Keratinocyte (primary cell): ENCODE data around the gene OR10C1. TPM values are rescaled to one million over a fixed set of nuclear protein-coding genes. Genes with fewer than 3 reads are reported as not detected.

Experiments used
- DNase-seq: peaks from one replicate; pipeline ENCODE4 v3.0.0-alpha.2; 2011; ENCODE audit warnings: low read depth, missing footprints, low spot score
- FAIRE-seq: peaks from 2 replicates; lab custom pipeline; 2011; peaks lifted over from hg19 to GRCh38; lab: Jason Lieb, UNC
- H2AFZ ChIP-seq: 2 replicates; pipeline ENCODE4 v1.6.0; 2012; ENCODE audit warnings: low read length, control low read depth, inconsistent platforms; ENCODE audit not compliant: control insufficient read depth
- H3K27ac ChIP-seq: 2 replicates; pipeline ENCODE4 v1.5.1; 2011; ENCODE audit warnings: low read length; ENCODE audit not compliant: control insufficient read depth, insufficient read depth
- H3K27me3 ChIP-seq: 3 replicates; pipeline ENCODE4 v1.6.0; 2011; ENCODE audit warnings: low read length; ENCODE audit not compliant: control insufficient read depth, insufficient read depth; ENCODE audit errors: extremely low read depth
- H3K36me3 ChIP-seq, 2 experiments: 2 replicates in 1 of 2; 3 replicates in 1 of 2; pipeline ENCODE4 v1.5.1; 2011; ENCODE audit warnings: low read length in 2 of 2, mild to moderate bottlenecking in 1 of 2; ENCODE audit not compliant: control insufficient read depth in 2 of 2, insufficient read depth in 2 of 2; ENCODE audit errors: extremely low read depth in 1 of 2
- H3K4me1 ChIP-seq: 3 replicates; pipeline ENCODE4 v1.5.1; 2011; ENCODE audit warnings: low read length; ENCODE audit not compliant: control insufficient read depth, insufficient read depth; ENCODE audit errors: extremely low read depth
- H3K4me2 ChIP-seq: 3 replicates; pipeline ENCODE4 v1.6.0; 2011; ENCODE audit warnings: low read depth, low read length; ENCODE audit not compliant: control insufficient read depth, insufficient read depth; ENCODE audit errors: extremely low read depth
- H3K4me3 ChIP-seq, 3 experiments: fragments of 200-600 bp in 1 of 3; sonication (generic) in 1 of 3; 2 replicates in 2 of 3; 3 replicates in 1 of 3; pipeline ENCODE4 v1.5.1; 2011 to 2016; ENCODE audit warnings: low read length in 3 of 3, mild to moderate bottlenecking in 3 of 3, control low read depth in 2 of 3, inconsistent platforms in 1 of 3, low read depth in 1 of 3, mixed read lengths in 1 of 3, mixed run types in 1 of 3, moderate library complexity in 1 of 3; ENCODE audit not compliant: control insufficient read depth in 2 of 3, insufficient read depth in 2 of 3; ENCODE audit errors: extremely low read depth in 1 of 3
- H3K79me2 ChIP-seq: 2 replicates; pipeline ENCODE4 v1.6.0; 2012; ENCODE audit warnings: low read length; ENCODE audit not compliant: control insufficient read depth, insufficient read depth
- H3K9ac ChIP-seq: 3 replicates; pipeline ENCODE4 v1.6.0; 2011; ENCODE audit warnings: low read length; ENCODE audit not compliant: control insufficient read depth, insufficient read depth; ENCODE audit errors: extremely low read depth
- H3K9me1 ChIP-seq: 3 replicates; pipeline ENCODE4 v1.6.0; 2011; ENCODE audit warnings: low read length; ENCODE audit not compliant: control insufficient read depth, insufficient read depth; ENCODE audit errors: extremely low read depth
- H3K9me3 ChIP-seq: 2 replicates; pipeline ENCODE4 v1.5.1; 2012; ENCODE audit warnings: low read depth, low read length; ENCODE audit not compliant: control insufficient read depth
- H4K20me1 ChIP-seq: 3 replicates; pipeline ENCODE4 v1.6.0; 2011; ENCODE audit warnings: low read length; ENCODE audit not compliant: control insufficient read depth, insufficient read depth; ENCODE audit errors: extremely low read depth
- EZH2 ChIP-seq: IDR thresholded peaks from one replicate; pipeline ENCODE4 v1.6.1; 2012; ENCODE audit warnings: inconsistent platforms, mild to moderate bottlenecking, low read length, moderate library complexity
- dilution Hi-C: fragments of 300-500 bp; cut with MboI; formaldehyde crosslinking; loops from one replicate; pipeline ENCODE4 v1.7.0; 2020; ENCODE audit warnings: low sequenced_read_pairs; ENCODE audit not compliant: extremely low pct_ligation_motif_present
- polyA minus RNA-seq, 3 experiments: library from RNA; depleted of rRNA, polyadenylated mRNA; stranded (reverse); fragments of >200 nt; gene quantifications; 1 replicate in 1 of 3; 2 replicates in 1 of 3; 3 replicates in 1 of 3; pipeline ENCODE4 v1.2.3, GENCODE V29; 2011
- polyA plus RNA-seq, 5 experiments: library from polyadenylated mRNA; depleted of rRNA in 3 of 5; stranded (reverse) in 3 of 5; stranded (forward) in 1 of 5; unstranded in 1 of 5; fragments of >200 nt; gene quantifications; 1 replicate in 1 of 5; 2 replicates in 3 of 5; 3 replicates in 1 of 5; pipeline versions ENCODE4 v1.2.1 to v1.2.3, GENCODE V29; 2011 to 2012; ENCODE audit warnings: missing spikeins in 2 of 5, low read depth in 1 of 5, low replicate concordance in 1 of 5
- TF ChIP-seq, protein P1 (sequence below), 3 experiments: IDR thresholded peaks in 1 of 3; conservative IDR thresholded peaks in 1 of 3; optimal IDR thresholded peaks in 1 of 3; 2 replicates in 2 of 3; 3 replicates in 1 of 3; pipeline versions ENCODE3 to v1.5.1; 2011; ENCODE audit warnings: low read length in 3 of 3, mild to moderate bottlenecking in 3 of 3, moderate library complexity in 2 of 3, control low read depth in 1 of 3, inconsistent platforms in 1 of 3; ENCODE audit not compliant: insufficient read depth in 2 of 3; ENCODE audit errors: extremely low read depth in 1 of 3

The OR10C1 gene, protein sequence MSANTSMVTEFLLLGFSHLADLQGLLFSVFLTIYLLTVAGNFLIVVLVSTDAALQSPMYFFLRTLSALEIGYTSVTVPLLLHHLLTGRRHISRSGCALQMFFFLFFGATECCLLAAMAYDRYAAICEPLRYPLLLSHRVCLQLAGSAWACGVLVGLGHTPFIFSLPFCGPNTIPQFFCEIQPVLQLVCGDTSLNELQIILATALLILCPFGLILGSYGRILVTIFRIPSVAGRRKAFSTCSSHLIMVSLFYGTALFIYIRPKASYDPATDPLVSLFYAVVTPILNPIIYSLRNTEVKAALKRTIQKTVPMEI
- not detected in 3 replicates for polyA plus RNA-seq
- not detected for polyA plus RNA-seq (2011; ENCODE audit: low read depth)
- not detected in 2 replicates for polyA plus RNA-seq (2011; cell fraction: cytosol; rRNA removed)
- polyA plus RNA-seq (2011; cell fraction: nucleus; rRNA removed), result not detected in 2 replicates
- not detected in 2 replicates for polyA plus RNA-seq (2012; ENCODE audit: low replicate concordance)
- polyA minus RNA-seq, result not detected in 3 replicates
- not detected for polyA minus RNA-seq (2011; cell fraction: cytosol; rRNA and poly(A)+ RNA removed)
- not detected in 2 replicates for polyA minus RNA-seq (2011; cell fraction: nucleus; rRNA and poly(A)+ RNA removed)

GRCh38 chr6:29439006-29439405 lies at the start of gene OR10C1:
OR10C1 (plus strand) TSS chr6:29439306; CDS start chr6:29440016, 710 bp downstream.
- TF ChIP-seq, protein P1, sequence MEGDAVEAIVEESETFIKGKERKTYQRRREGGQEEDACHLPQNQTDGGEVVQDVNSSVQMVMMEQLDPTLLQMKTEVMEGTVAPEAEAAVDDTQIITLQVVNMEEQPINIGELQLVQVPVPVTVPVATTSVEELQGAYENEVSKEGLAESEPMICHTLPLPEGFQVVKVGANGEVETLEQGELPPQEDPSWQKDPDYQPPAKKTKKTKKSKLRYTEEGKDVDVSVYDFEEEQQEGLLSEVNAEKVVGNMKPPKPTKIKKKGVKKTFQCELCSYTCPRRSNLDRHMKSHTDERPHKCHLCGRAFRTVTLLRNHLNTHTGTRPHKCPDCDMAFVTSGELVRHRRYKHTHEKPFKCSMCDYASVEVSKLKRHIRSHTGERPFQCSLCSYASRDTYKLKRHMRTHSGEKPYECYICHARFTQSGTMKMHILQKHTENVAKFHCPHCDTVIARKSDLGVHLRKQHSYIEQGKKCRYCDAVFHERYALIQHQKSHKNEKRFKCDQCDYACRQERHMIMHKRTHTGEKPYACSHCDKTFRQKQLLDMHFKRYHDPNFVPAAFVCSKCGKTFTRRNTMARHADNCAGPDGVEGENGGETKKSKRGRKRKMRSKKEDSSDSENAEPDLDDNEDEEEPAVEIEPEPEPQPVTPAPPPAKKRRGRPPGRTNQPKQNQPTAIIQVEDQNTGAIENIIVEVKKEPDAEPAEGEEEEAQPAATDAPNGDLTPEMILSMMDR (optimal IDR thresholded peaks at IDR 0.05 in 1 of 3, IDR thresholded peaks at IDR 0.05 in 1 of 3, conservative IDR thresholded peaks at IDR 0.05 in 1 of 3; ENCODE audit: extremely low read depth in 1 of 3, insufficient read depth in 2 of 3, low read length in 3 of 3), result no peak
- TF ChIP-seq EZH2, result no peak
- H3K27ac ChIP-seq, result no peak within 1 kb of the TSS
- dilution Hi-C loops, result no loop called here

DNA sequence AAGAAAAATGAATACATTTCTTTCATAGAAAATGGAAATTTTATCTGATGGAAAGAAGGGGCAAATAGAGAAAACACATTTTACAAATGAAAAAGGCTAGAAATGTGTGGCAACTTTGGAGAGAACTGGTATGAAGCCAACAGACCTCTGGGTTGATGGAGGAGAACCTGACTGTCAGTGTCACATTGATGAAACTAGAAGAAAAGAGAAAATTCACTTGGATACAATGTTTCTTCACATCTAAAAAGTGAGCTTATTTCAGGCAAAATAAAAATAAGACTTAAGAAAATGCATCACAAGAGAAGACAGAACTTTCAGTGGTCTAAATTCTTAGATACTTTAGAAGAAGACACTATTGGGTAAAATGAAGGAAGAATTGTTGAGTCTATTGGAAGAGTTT lies 43.8 kb upstream of the OR10C1 start, which contains the start of gene OR12D2:
Gene OR12D2 (plus strand): TSS at position 301 of the 400 bp plus-strand sequence. CDS start 1,069 bp downstream, outside the sequence.
- DNase-seq, result no peak
- dilution Hi-C loops, result no loop called here
- no peaks in the 10 kb centered on the region for H3K36me3 ChIP-seq

More at GRCh38 chr6:29439006-29439405, at the start of gene OR10C1:
- no peaks in the 10 kb centered on the region for H3K4me1 ChIP-seq
- no peak within 1 kb of the TSS for H3K4me3 ChIP-seq
- no peaks in the 10 kb centered on the region for H3K9me3 ChIP-seq
- no peak within 1 kb of the TSS for H2AFZ ChIP-seq
- no peaks in the 10 kb centered on the region for H3K79me2 ChIP-seq
- DNase-seq (no peak), FAIRE-seq (no peak)
- no peaks in the 10 kb centered on the region for H3K27me3 ChIP-seq
- H4K20me1 ChIP-seq, result no peaks in the 10 kb centered on the region
- no peak within 1 kb of the TSS for H3K4me2 ChIP-seq
- no peaks in the 10 kb centered on the region for H3K36me3 ChIP-seq
- no peaks in the 10 kb centered on the region for H3K9me1 ChIP-seq
- H3K9ac ChIP-seq, result no peak within 1 kb of the TSS

More for the DNA sequence above, 43.8 kb upstream of the OR10C1 start, which contains the start of gene OR12D2:
- Histone ChIP-seq H3K9me3 (no peaks in the 10 kb centered on the region), H3K27me3 (no peaks in the 10 kb centered on the region), H3K27ac (no peak within 1 kb of the TSS), H3K9ac (no peak within 1 kb of the TSS), H3K4me3 (no peak within 1 kb of the TSS), H3K4me2 (no peak within 1 kb of the TSS), H3K4me1 (no peaks in the 10 kb centered on the region), H4K20me1 (no peaks in the 10 kb centered on the region), H3K9me1 (no peaks in the 10 kb centered on the region), H2AFZ (no peak within 1 kb of the TSS), H3K79me2 (no peaks in the 10 kb centered on the region)
- FAIRE-seq, result no peak
- no peak for TF ChIP-seq EZH2
- TF ChIP-seq, protein P1 (optimal IDR thresholded peaks at IDR 0.05 in 1 of 3, IDR thresholded peaks at IDR 0.05 in 1 of 3, conservative IDR thresholded peaks at IDR 0.05 in 1 of 3; ENCODE audit: extremely low read depth in 1 of 3, insufficient read depth in 2 of 3, low read length in 3 of 3), result no peak
